Testis (tissue), 2 donors: ENCODE measurements around the gene INHBE.

Source experiments
- CTCF ChIP-seq, 3 experiments: fragments of 450-650 bp in 2 of 3; fragments of 200-600 bp in 1 of 3; sonication (generic) in 1 of 3; IDR thresholded peaks; one replicate each; pipeline ENCODE4 v1.5.1; 2016 to 2019; ENCODE audit warnings: antibody characterized with exemption in 3 of 3, mild to moderate bottlenecking in 2 of 3, moderate library complexity in 1 of 3
- POLR2A ChIP-seq: fragments of 450-650 bp; IDR thresholded peaks from one replicate; pipeline ENCODE4 v1.6.1; 2017; ENCODE audit warnings: antibody characterized with exemption, mild to moderate bottlenecking, moderate library complexity

GRCh38 chr12:57469296-57470164 lies 14.4 kb downstream of the INHBE start:
- TF ChIP-seq POLR2A (no peak), CTCF (IDR thresholded peaks at IDR 0.05) (no peak)
